Forelimb muscle (tissue), 1 donor: ENCODE measurements around the gene BTF3. TPM values are rescaled to one million over a fixed set of nuclear protein-coding genes. Genes with fewer than 3 reads are reported as not detected.

Experiments used
- DNase-seq: peaks from one replicate; pipeline ENCODE4 v3.0.0-alpha.2; 2013; ENCODE audit warnings: low read depth
- polyA plus RNA-seq: library from polyadenylated mRNA; unstranded; fragments of 120-200 nt; gene quantifications from one replicate; pipeline ENCODE4 v1.2.1, GENCODE V29; 2013; ENCODE audit not compliant: insufficient read length

Gene BTF3
- polyA plus RNA-seq, 1 donor, result 1,304 TPM

- no peak for DNase-seq
Observed at GRCh38 chr5:73523861-73524260, 25.6 kb downstream of the BTF3 start.

GRCh38 chr5:73525606-73526203 is 27.5 kb downstream of the BTF3 start:
- no peak for DNase-seq

GRCh38 chr5:73528248-73528647 is 30.0 kb downstream of the BTF3 start:
- no peak for DNase-seq

GRCh38 chr5:73529081-73529480 is 30.8 kb downstream of the BTF3 start:
- DNase-seq, result no peak

GRCh38 chr5:73531356-73531755 is 33.1 kb downstream of the BTF3 start:
- no peak for DNase-seq

GRCh38 chr5:73532195-73532594 is 34.0 kb downstream of the BTF3 start:
- DNase-seq, result no peak

- no peak for DNase-seq
Observed at GRCh38 chr5:73534011-73534644, 35.9 kb downstream of the BTF3 start.

GRCh38 chr5:73534971-73535370 is 36.7 kb downstream of the BTF3 start:
- DNase-seq, result no peak

- DNase-seq, result no peak
Observed at GRCh38 chr5:73539730-73540129, 41.5 kb downstream of the BTF3 start.

GRCh38 chr5:73540192-73540591 is 42.0 kb downstream of the BTF3 start:
- no peak for DNase-seq

- no peak for DNase-seq
Observed at GRCh38 chr5:73542020-73542419, 43.8 kb downstream of the BTF3 start.

GRCh38 chr5:73544429-73545402 is 46.5 kb downstream of the BTF3 start:
- no peak for DNase-seq

GRCh38 chr5:73545403-73545779 is 47.1 kb downstream of the BTF3 start:
- no peak for DNase-seq

- no peak for DNase-seq
Observed at GRCh38 chr5:73550016-73550415, 51.8 kb downstream of the BTF3 start.

GRCh38 chr5:73552642-73553041 is 54.4 kb downstream of the BTF3 start:
- no peak for DNase-seq

Other genes starting within 250 kb of the BTF3 start
- gene FOXD1, start 49.7 kb upstream of the BTF3 start, polyA plus RNA-seq, result 0.76 TPM
- 33.9 TPM for gene ANKRA2, start 67.2 kb downstream of the BTF3 start, polyA plus RNA-seq
- gene UTP15, start 67.3 kb downstream of the BTF3 start, polyA plus RNA-seq, result 12.2 TPM
- gene ARHGEF28, start 127.8 kb downstream of the BTF3 start, polyA plus RNA-seq, result 2.7 TPM